KBM-7 (cell line): Measurements from ENCODE around the gene SKAP2.

ENCODE experiments used
- DNase-seq: peaks from one replicate; pipeline ENCODE4 v3.0.0-alpha.2; 2015
- in situ Hi-C: fragments of 300-500 bp; cut with MboI; formaldehyde crosslinking; loops from 2 replicates; pipeline ENCODE4 v1.14.3; 2020; ENCODE audit warnings: low sequenced_read_pairs, low pct_unique_long_range_greater_than_20kb, mixed read lengths

SKAP2 gene

DNA sequence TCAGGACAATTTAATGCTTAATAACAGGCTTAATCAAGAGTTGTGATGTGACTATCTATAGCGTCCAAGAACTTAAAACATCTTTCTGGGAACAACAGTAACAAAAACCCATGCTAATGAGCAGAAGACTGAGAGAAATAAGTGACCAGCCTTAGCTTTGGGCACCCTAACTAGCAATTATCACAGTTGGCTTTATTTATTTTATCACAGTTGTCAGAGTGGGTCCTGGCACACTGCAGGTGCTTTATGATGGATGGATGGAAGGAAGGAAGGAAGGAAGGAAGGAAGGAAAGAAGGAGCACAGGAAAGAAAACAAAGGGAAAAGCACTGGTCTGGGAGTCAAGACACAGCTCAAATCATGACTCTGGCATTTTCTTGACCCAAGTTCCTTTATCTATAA is 181.1 kb downstream of the SKAP2 start:
- in situ Hi-C loops = no loop called here
- DNase-seq = no peak

DNA sequence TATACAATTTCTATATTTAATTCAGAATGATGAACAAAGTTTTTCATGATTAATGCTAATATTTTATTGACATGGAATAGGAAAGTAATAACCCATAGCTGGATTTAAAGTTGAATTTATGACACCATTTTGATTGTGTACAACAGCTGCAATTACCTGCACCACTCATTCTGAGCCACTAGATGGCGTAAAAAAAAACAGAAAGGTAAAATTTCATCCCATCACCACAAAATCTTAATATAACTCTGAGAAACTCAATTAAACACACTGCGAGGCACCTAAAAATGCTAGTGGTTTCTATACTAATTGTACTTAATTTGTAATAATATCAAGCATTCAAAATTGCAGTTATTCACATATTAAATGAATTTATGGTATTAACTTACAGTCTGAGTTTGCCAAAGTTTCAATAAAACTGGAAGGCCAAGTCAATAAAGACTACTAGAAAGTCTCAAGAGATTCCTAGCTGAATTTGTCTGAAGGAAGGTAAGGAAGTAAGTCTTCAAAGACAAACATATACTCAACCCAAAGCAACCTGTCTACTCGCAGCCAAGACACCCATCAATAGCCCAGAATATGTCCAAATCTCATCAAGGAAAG is 182.5 kb downstream of the SKAP2 start:
- DNase-seq = peak; percentile 75
- in situ Hi-C loops = no loop called here

DNA sequence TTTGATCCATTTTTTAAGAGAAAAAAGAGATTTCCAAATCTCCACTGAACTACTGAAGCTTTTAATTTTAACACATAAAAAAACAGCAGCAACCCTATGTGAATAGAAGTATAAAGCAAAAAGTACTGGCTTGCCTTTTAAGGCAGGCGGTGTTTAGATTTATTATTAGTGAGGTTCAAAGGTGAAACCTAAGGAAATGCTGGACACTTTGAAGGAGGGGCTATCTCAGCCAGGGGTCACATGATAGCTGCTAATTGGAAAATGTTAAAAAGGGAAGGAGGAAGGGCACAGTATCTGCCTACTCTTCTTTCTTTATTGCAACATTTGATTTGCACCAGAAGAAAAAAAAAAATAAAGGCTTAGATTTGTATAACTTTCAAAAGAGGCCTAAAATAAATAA is 183.8 kb downstream of the SKAP2 start:
- DNase-seq = no peak
- in situ Hi-C loops = no loop called here

DNA sequence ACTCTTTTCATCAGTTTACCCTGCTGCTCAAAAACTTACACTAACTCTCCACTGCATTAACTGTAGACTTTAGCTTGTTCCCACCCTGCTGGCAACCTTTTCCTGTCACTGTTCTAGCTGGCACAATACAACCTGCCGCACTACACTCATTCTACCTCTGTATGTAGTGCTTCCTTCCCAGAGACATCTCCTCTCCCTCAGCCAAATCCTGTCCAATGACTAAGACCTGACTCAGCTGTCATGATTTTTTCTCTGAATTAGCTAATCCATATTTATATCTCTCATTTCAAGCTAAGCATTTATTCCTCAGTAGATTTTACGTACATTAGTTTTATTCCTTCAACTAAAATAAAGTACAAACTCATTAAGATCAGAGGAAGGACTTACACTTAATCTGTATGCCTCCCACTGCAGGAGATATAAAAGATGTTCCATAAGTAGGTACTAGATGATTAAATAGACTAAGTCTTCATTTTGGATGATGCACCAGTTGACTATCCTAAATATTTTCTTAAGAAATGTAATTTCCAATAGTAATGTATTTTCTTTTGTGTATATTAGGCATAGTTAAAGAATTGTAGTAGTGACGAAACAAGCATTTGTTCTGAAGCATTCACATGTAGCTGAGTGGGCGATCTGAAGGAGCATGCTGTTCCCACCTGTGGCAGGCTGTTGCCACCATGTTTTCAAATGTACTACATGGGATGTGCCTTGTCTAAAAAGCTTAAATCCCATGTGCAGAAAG is 189.1 kb downstream of the SKAP2 start:
- in situ Hi-C loops = no loop called here
- no peak for DNase-seq

DNA sequence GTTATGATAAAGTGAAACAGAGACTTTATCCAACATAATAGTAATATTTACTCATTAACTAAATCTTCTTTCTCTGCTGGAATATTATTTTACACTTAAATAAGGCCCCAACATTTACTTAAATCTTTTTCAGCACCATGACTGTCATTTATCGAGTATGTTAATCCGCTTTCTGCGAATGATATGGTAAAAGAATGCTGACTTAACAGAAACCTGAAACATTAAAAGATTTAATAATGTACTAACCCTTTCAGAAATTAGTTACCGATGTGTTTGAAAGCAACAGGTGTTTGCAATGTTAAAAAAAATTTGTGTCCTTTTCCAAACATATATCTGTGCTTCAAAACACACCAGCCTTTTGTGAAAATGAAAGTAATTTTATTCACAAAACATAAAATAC is 190.5 kb downstream of the SKAP2 start:
- in situ Hi-C loops = loop anchor here (25.0 kb wide), 1 partner anchor 787 kb away; no protein-coding TSS in a partner anchor
- DNase-seq = no peak

DNA sequence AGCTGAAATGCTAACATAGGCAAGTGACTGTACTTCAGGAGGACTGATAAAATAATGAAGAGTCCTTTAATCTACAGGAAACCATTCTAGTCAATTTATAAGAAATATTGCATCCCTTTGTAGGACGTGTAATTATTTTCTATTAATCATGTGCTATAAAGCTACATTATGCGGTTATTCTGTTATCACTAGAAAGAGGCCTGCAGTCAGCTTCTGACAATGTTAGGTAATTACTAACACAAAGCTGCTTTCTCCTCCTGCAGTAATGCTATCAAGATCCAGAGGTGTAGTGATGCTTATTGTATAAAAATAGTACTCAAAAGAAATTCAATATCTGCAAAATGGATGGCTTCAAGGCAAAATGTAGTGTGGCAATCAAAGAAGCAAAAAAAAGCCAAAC is 191.1 kb downstream of the SKAP2 start:
- DNase-seq = no peak
- in situ Hi-C loops = loop anchor here (25.0 kb wide), 1 partner anchor 786 kb away; no protein-coding TSS in a partner anchor

DNA sequence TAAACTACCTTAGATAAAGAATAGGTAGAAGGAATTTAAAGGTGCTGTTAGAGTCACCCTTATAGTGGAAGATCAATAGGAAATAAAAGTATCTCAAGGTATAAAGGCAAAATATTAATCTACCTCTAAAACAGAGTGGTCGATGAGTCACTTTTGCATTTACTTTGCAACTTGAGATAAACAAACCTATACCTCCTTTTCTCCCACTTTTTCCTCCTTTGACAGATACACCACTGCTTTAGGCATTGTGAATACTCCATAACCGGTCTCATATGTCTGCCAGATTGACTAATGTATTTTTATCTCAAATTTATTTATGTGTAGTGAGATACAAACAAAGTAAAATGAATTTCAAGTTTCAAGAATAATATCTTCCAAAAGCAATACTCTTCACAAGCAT is 193.5 kb downstream of the SKAP2 start:
- in situ Hi-C loops = loop anchor here (25.0 kb wide), 1 partner anchor 784 kb away; no protein-coding TSS in a partner anchor

DNA sequence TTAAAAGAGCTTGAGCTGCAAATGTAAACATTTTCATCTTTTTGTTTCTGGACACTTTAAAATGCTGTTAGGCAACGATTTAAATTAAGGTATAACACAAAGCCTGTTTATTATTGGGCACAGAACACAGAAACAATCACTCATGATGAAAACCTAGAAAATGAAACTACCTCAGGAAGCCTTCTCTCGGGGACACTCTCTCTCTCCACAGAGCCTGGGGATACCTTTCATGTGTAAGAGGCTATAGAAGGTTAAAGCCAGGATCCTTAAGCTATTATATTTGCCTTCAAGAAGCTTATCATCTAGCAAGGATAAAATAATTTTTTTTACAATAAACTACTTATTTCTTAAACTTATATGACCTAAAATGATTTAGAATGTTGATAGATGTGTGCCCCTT is 194.1 kb downstream of the SKAP2 start:
- in situ Hi-C loops = loop anchor here (25.0 kb wide), 1 partner anchor 783 kb away; no protein-coding TSS in a partner anchor
- no peak for DNase-seq

More for the DNA sequence above, 193.5 kb downstream of the SKAP2 start:
- no peak for DNase-seq

DNA sequence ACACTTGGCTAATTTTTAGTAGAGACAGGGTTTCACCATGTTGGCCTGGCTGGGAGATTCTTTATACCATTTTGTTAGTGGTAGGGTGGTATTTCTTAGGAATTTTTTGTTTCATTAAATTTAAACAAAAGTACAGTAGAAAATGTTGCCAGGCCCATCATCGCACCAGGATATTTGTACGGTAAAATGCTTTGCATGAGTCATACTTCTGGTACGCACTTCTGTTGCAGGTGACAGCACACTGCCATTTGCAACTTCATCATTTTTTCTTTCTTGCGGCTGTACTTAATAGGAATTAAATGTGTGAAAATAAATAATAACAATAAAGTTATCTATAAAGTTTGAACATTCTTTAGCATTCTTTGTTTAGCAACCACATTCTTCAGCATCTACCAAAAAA is 195.6 kb downstream of the SKAP2 start:
- DNase-seq = no peak
- in situ Hi-C loops = loop anchor here (10.0 to 25.0 kb wide), 2 partner anchors 274 to 782 kb away; no protein-coding TSS in a partner anchor

DNA sequence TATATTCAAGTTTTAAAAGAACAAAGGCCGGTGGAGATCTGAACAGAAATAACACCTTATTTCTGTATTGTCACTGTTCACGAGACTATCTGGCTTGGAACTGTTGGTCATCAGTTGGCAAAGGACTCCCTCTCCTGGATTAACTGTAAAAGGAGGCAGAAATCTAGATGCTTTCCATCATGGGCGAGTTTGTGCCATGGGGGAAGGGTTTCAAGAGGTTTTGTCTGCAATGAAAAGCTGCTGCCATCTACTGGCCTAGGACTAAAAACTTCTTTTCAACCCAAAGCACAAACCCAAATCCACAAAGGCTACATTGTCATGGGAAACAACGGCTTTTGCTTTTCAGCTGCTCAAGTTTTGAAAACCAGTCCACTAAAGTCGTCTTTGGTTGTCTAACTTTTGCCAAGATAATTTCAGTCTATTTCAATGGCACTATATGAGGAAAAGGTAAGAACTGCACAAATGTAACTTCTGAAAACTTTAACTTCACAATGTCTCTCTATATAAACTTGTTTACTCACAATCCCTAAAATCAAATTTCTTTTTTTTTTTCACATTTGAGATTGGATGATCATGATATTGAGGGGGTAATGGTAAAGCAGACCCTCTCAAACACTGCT is 196.8 kb downstream of the SKAP2 start:
- in situ Hi-C loops = loop anchor here (10.0 to 25.0 kb wide), 2 partner anchors 273 to 780 kb away; no protein-coding TSS in a partner anchor

DNA sequence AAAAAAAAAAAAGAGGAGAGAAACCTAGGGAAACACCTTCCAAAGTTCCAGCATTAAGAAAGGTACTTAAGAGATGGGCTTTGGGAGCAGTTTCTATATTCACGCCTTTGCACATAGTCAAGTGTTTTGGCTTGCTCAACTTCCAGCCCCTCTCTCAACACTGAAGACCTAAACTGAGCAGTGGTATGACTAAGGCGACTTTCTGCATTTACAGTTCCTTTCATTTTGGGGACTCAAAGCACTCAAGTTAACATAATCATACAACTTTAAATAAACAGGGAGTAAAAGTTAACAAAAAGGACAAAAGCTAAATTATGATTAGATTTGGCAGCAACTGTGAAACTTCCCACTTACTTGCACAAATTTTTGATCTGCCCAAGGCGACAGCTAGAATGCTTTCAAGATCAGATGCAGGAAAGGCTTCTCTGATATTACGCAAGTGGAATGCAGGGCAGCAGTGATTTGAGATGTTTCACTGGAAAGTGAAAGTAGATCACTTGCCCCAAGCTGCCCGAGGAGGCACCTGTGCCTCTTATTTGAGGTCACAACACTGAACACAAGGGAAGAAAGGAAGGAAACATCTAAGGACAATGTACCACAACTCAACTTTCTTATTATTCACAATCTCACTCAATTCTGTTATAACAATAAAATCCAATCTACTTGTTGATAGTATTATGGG is 199.5 kb downstream of the SKAP2 start:
- in situ Hi-C loops = loop anchor here (10.0 to 25.0 kb wide), 2 partner anchors 270 to 778 kb away; no protein-coding TSS in a partner anchor
- DNase-seq = peak; percentile 47

More for the DNA sequence above, 196.8 kb downstream of the SKAP2 start:
- DNase-seq = peak; percentile 94

DNA sequence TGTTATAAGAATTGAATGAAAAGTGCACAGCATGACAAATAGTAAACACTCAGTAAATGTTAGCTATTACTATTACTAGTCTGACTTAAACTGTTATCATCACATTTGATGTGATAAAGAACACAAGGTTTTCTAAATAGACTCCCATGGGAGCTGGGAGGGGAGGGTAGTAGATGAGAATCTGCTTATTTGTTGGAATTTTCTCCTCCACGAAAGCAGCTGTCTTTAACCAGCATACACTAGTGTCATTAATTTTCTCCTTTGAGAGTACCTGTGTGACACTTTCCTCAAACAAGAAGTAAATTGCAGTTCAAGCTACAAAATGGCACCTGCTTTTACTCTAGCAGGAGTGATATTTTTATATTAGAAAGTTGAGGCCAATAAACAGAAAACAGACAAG is 200.1 kb downstream of the SKAP2 start:
- no peak for DNase-seq
- in situ Hi-C loops = loop anchor here (10.0 to 25.0 kb wide), 2 partner anchors 269 to 777 kb away; no protein-coding TSS in a partner anchor

DNA sequence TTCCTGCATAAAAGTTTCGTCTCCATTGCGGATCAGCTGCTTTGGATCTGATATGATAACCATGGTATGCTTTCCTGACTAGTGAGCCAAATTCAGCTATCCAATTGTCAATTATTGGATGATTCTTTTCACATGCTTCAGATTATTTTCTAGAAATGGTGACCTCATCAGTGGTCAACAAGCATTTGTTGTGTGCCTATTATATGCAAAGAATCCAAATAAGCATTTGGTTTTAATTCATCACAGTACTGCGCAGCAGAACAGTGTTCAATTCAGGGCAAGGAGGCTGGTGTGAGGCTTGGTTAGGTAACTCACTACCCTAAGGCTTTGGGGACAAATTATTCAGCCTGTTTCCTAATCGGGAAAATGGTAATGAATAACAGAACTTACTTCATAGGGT is 200.5 kb downstream of the SKAP2 start:
- DNase-seq = no peak
- in situ Hi-C loops = loop anchor here (10.0 to 25.0 kb wide), 2 partner anchors 269 to 777 kb away; no protein-coding TSS in a partner anchor

DNA sequence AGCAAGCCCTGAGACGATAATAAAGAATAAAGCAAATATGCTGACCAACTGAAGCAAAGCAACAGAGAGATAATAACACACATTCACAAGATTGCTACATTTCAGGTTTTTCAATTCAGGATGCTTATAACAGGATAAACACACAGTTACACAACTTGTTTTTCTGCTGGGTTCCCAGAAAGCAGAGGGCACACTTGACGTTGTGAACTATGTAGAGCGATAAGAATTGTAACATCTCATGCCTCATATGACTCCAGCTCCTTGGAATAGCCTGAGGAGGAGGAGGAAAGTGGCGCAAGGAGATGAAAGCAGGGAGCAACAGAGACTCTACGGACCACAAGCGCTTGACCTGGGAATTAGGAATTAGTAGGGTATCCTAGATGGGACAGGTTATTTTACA is 201.7 kb downstream of the SKAP2 start:
- in situ Hi-C loops = loop anchor here (10.0 to 25.0 kb wide), 2 partner anchors 268 to 775 kb away; no protein-coding TSS in a partner anchor

DNA sequence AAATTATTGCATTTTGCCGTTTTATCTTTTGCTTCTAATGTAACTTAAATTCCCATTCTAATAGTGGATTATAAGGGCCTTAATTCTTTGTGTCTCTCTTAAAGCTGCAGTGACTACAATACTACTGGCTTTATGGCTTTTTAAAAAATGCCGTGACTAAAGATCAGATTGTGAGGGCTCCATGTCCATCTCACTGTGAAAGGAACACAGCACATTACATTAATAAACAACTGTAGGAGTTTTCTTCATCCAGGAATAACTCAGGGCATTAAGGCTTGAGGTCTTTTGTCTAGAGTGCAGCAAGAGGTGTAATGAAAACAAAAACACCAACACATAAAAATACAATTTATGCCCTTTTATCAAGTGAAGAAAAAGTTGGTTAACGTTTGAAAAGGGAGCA is 205.3 kb downstream of the SKAP2 start:
- in situ Hi-C loops = loop anchor here (25.0 kb wide), 1 partner anchor 772 kb away; no protein-coding TSS in a partner anchor
- no peak for DNase-seq

More for the DNA sequence above, 201.7 kb downstream of the SKAP2 start:
- no peak for DNase-seq

DNA sequence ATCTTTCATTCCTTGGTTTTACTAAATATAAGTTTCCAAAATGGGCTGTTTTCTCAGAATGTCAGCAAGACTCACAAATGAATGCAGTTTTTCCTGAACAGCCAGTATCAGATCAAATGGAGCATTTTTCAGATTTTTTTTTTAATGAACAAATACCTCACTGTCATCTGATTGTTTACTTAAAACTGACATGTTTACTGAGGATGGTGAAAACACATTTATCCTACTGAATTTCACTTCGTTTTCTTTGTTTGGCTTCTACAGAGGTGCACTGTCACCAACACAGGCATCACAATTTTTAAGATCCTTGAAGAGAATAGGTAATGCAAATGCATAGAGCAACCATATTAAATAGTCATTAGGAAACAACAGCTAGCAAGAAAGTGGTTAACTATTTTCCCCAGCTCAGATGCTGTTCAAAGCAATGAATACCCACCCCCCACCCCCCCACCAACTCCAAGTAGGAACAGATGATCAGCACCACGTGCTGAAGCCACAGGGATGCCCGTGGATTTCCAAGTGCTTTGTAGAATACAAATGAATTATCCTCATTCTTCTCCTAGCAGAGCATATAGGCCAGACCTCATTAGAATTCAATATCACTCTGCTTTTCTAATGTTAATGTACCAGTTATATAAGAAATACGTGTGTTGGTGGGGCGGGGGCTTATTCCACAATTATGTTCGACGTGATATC is 205.9 kb downstream of the SKAP2 start:
- no peak for DNase-seq
- in situ Hi-C loops = loop anchor here (25.0 kb wide), 1 partner anchor 771 kb away; no protein-coding TSS in a partner anchor

DNA sequence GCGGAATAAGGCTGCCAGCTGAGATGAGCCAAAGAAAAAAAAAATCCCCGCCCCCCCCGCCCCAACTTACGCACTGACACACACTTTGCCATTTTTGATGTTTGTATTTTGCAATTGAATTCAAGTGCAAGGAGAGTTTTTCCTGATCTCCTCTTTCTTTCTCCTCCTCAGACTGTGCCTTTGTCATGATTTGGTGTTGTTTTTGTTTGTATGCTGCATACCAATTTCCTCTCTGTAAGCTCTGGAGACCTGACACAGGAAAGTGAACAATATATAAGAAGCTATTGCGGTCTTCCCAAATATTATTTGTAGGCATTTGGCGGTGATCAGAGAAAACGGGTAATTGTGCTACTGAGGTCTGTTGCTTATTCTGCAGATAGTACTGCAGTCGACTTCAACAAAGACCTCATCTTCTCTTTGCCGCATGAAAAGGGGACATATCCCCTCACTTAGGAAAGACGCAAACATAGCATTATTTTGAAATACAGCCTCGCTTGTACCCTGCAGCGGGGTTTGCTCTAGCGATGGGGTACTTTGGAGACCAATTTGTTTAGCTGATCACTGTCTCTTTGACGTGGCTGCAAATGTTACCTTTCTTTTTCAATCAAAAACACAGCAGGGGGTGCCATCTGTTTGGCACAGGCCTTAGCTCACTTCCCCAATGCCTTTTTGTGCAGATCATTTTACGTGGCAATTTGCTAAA is 206.6 kb downstream of the SKAP2 start:
- DNase-seq = peak; percentile 66
- in situ Hi-C loops = loop anchor here (25.0 kb wide), 1 partner anchor 771 kb away; no protein-coding TSS in a partner anchor

DNA sequence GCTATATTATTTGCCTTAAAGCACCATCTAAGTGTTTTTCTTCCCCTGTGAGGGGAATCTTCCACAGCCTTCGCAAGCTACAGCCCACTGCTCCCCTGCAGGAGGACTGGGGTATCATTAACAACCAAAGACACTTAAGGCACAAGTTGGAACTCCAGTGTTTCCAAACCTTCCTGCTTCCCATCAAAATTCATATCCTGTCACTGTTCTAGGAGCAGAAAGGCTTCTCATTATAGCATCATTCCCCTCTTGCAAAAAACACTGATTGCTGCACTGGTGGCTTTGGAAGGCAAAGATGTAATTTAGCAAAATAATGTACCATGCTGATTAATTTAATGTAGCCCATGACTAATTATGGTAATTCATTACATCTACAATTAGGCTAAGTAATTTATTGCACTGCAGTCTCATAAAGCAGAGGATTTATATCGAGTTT is 207.2 kb downstream of the SKAP2 start:
- in situ Hi-C loops = loop anchor here (25.0 kb wide), 1 partner anchor 770 kb away; no protein-coding TSS in a partner anchor
- DNase-seq = no peak
